DND-41 (cell line): Measurements from ENCODE around the gene POP7.

Source experiments
- CTCF ChIP-seq: IDR thresholded peaks from 2 replicates; pipeline ENCODE4 v1.5.1; 2012; ENCODE audit warnings: borderline replicate concordance, low read length, moderate library complexity, mild to moderate bottlenecking; ENCODE audit not compliant: poor library complexity, severe bottlenecking; ENCODE audit errors: extremely low read depth
- EZH2 ChIP-seq: IDR thresholded peaks from 3 replicates; pipeline ENCODE4 v1.6.1; 2012; ENCODE audit warnings: borderline replicate concordance, low read depth, mild to moderate bottlenecking, moderate library complexity, low read length, inconsistent platforms; ENCODE audit not compliant: severe bottlenecking

DNA sequence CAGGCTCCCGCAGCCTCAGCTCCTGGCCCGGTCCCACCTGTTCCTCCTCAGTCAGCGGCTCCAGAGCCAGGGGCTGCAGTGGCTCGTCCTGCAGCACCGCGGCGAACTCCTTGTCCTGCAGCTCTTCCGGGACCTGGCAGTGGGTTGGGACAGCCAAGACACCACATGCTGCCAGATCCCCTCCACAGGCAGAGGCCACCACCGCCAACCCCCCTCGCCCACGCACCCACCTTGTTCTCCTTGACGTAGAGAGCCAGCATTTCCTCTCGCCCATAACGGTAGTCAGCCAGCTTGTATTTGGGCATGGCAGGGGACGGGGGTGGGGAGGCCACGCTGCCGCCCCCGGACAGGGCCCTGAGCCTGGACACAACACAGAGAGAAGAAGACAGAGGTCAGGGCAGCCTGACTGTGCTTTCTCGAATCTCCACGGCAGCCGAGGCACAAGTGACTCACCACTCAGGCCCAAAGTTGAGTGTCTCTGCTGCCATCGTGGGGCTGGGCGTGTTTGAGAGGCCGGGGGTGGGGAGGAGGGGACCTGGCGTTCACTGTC is 18.1 kb upstream of the POP7 start:
- no peak for TF ChIP-seq CTCF
- no peak for TF ChIP-seq EZH2
